WTC11 (cell line): ENCODE measurements around the gene PSENEN. TPM values are rescaled to one million over a fixed set of nuclear protein-coding genes. Genes with fewer than 3 reads are reported as not detected.

ENCODE experiments used
- ATAC-seq: fragments of 200-7000 bp; cut with Tn5 transposase; 2 replicates; pipeline ENCODE4 v1.10.0; 2021; ENCODE audit warnings: mild to moderate bottlenecking, moderate library complexity
- CTCF ChIA-PET: fragments of 300-600 bp; sonication (Branson Sonifier 250); formaldehyde crosslinking; loops from one replicate; lab custom pipeline; 2021; ENCODE audit warnings: antibody characterized with exemption; lab: Charles Lee
- POLR2A ChIA-PET: fragments of 350-600 bp; sonication (Branson Sonifier 250); formaldehyde crosslinking; loops from one replicate; lab custom pipeline; 2021; ENCODE audit warnings: antibody characterized with exemption; lab: Charles Lee
- DNase-seq: peaks from one replicate; pipeline ENCODE4 v3.0.0; 2021; ENCODE audit warnings: low spot score
- H3K27ac Mint-ChIP-seq: 2 replicates; pipeline ENCODE4 v1.8.0; 2021; ENCODE audit warnings: mixed read lengths
- H3K27me3 Mint-ChIP-seq: 2 replicates; pipeline ENCODE4 v1.8.0; 2021; ENCODE audit warnings: low read depth, mild to moderate bottlenecking, moderate library complexity, mixed read lengths
- H3K36me3 Mint-ChIP-seq: 2 replicates; pipeline ENCODE4 v1.8.0; 2021; ENCODE audit warnings: mixed read lengths
- H3K4me1 Mint-ChIP-seq: 2 replicates; pipeline ENCODE4 v1.8.0; 2022; ENCODE audit warnings: mixed read lengths
- H3K4me3 Mint-ChIP-seq: 2 replicates; pipeline ENCODE4 v1.8.0; 2021; ENCODE audit warnings: mild to moderate bottlenecking, moderate library complexity, mixed read lengths
- H3K9me3 Mint-ChIP-seq: 2 replicates; pipeline ENCODE4 v1.8.0; 2021; ENCODE audit warnings: mixed read lengths
- EMX1 ChIP-seq: fragments of 250-450 bp; sonication (Bioruptor Pico); IDR thresholded peaks from 2 replicates; pipeline ENCODE4 v1.8.0; 2021; ENCODE audit warnings: mild to moderate bottlenecking
- FOXK1 ChIP-seq: sonication (generic); formaldehyde crosslinking; IDR thresholded peaks from 2 replicates; pipeline ENCODE4 v1.8.0; 2022; ENCODE audit warnings: mild to moderate bottlenecking, moderate library complexity, missing genetic modification reagents
- FOXP1 ChIP-seq: sonication (generic); formaldehyde crosslinking; IDR thresholded peaks from 2 replicates; pipeline ENCODE4 v1.8.0; 2022; ENCODE audit warnings: missing genetic modification reagents, mild to moderate bottlenecking, moderate library complexity, borderline replicate concordance
- JUN ChIP-seq: sonication (generic); formaldehyde crosslinking; IDR thresholded peaks from 2 replicates; pipeline ENCODE4 v1.8.0; 2023; ENCODE audit warnings: mild to moderate bottlenecking, missing genetic modification reagents
- SP1 ChIP-seq: sonication (generic); formaldehyde crosslinking; conservative IDR thresholded peaks from 2 replicates; pipeline ENCODE4 v1.8.1; 2022; ENCODE audit warnings: missing genetic modification reagents
- TEAD1 ChIP-seq: sonication (generic); formaldehyde crosslinking; IDR thresholded peaks from 2 replicates; pipeline ENCODE4 v1.8.0; 2022; ENCODE audit warnings: mild to moderate bottlenecking, missing genetic modification reagents
- ZNF317 ChIP-seq: sonication (generic); formaldehyde crosslinking; IDR thresholded peaks from 2 replicates; pipeline ENCODE4 v1.8.1; 2023; ENCODE audit warnings: low read depth, mild to moderate bottlenecking, moderate library complexity, missing genetic modification reagents, borderline replicate concordance
- total RNA-seq: library from RNA; stranded (reverse); gene quantifications from 3 replicates; pipeline ENCODE4 v1.2.3, GENCODE V29; 2021
- TF ChIP-seq, protein P1 (sequence below): sonication (generic); formaldehyde crosslinking; IDR thresholded peaks from 2 replicates; pipeline ENCODE4 v1.8.1; 2023; ENCODE audit warnings: mild to moderate bottlenecking, missing genetic modification reagents, moderate library complexity
- TF ChIP-seq, protein P2 (sequence below): sonication (generic); formaldehyde crosslinking; IDR thresholded peaks from 2 replicates; pipeline ENCODE4 v1.8.0; 2022; ENCODE audit warnings: mild to moderate bottlenecking, missing genetic modification reagents
- TF ChIP-seq, protein P3 (sequence below): sonication (generic); formaldehyde crosslinking; IDR thresholded peaks from 2 replicates; pipeline ENCODE4 v1.8.1; 2023; ENCODE audit warnings: mild to moderate bottlenecking, missing genetic modification reagents
- TF ChIP-seq, protein P4 (sequence below): sonication (generic); formaldehyde crosslinking; IDR thresholded peaks from 2 replicates; pipeline ENCODE4 v1.8.0; 2023; ENCODE audit warnings: missing genetic modification reagents, mild to moderate bottlenecking, borderline replicate concordance
- TF ChIP-seq, protein P5 (sequence below): sonication (generic); formaldehyde crosslinking; IDR thresholded peaks from 2 replicates; pipeline ENCODE4 v1.8.0; 2022; ENCODE audit warnings: mild to moderate bottlenecking, missing genetic modification reagents

Gene PSENEN
- total RNA-seq, 1 experiment from 2014 or later, result 80.3 TPM

DNA sequence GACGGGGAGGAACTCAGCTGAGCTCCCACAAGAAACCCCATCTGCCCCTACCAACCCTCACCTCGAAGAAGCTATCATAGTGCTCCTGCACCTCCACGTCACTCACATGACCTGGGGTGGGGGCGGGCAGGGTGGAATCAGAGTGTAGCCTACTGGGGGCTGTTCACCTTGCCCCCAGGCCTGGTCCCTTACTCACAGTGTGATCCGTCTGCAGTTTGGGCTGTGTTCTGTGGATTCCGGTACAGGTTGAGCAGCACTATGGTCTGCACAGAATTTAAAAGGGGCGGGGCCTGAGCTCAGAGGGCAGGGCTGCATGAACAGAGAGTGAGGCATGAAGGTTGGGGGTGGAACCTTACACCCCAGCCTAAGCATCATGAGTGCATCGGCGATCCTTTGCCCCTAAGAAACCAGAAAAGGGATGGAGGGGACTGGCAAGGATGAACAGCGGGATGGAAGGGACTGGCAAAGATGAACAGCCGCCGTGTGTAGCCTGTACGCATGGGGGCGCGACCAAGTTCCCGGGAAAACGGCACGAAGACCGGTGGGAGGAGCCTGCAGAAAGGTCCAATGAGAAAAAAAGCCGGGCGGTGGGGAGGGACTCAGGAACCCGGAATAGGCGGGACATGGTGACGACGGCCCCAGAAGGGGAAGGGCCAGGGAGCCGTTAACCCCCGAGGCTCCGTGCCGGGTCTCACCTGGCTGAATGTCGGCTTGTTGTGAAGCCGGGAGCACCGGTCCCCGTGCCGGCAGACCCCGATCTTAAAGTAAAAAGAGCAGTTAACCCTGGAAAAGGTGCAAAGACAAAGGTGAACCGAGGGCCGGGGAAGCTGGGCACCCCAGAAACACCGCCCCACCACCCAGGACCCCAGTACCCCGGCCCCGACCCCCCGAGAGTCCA, 772 bp upstream of the PSENEN start:
- peaks cover 6% of the 10 kb centered on the region; the same call in 1 of the 2 replicates for H3K36me3 Mint-ChIP-seq
- POLR2A ChIA-PET, result interaction anchor here (0.6 to 1.5 kb wide), 6 partner anchors 12 to 234 kb away, joined by 3 to 5 read pairs (median 4); partner anchors contain the start of genes HSPB6 and KMT2B

DNA sequence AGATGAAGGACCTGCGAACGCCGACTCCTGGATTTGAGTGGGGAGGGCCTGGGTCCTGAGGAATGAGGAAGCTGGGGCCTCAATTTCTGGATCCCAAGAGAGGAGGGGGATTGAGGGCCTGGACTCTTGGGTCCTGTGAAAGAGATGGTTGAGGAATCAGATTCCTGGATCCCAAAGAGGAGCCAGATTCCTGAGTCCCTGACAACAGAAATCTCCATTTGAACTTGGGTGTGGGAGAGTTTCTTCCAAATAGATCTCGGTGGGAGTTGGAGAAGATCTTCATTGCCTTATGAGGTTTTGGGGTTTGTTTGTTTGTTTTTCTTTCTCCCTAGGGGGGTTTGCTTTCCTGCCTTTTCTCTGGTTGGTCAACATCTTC, 624 bp downstream of the PSENEN start:
- H3K27me3 Mint-ChIP-seq, result no peaks in the 10 kb centered on the region
- no peaks in the 10 kb centered on the region for H3K9me3 Mint-ChIP-seq
- ChIA-PET POLR2A (interaction anchor here (0.9 to 1.3 kb wide), 4 partner anchors 11 to 102 kb away, joined by 3 to 6 read pairs (median 4); partner anchors contain the start of genes HSPB6 and KMT2B), CTCF (interaction anchor here (0.9 to 2.0 kb wide), 9 partner anchors 10 to 308 kb away, joined by 3 to 41 read pairs (median 5); partner anchors contain the start of genes HSPB6, PROSER3 and THAP8)
- H3K27ac Mint-ChIP-seq, result peak overlapping the region; percentile 99
- DNase-seq (no peak), ATAC-seq (no peak)
- H3K4me3 Mint-ChIP-seq, result peak overlapping the region; percentile 98
- peaks cover 27% of the 10 kb centered on the region for H3K4me1 Mint-ChIP-seq
- peaks cover 6% of the 10 kb centered on the region; the same call in 1 of the 2 replicates for H3K36me3 Mint-ChIP-seq
- TF ChIP-seq, protein P1, sequence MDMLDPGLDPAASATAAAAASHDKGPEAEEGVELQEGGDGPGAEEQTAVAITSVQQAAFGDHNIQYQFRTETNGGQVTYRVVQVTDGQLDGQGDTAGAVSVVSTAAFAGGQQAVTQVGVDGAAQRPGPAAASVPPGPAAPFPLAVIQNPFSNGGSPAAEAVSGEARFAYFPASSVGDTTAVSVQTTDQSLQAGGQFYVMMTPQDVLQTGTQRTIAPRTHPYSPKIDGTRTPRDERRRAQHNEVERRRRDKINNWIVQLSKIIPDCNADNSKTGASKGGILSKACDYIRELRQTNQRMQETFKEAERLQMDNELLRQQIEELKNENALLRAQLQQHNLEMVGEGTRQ, result no peak
- TF ChIP-seq, all 79 proteins: peak for 0

More for the DNA sequence above, 772 bp upstream of the PSENEN start:
- no peak for TF ChIP-seq FOXK1 (CRISPR knock-in tag)
- TF ChIP-seq, protein P2, sequence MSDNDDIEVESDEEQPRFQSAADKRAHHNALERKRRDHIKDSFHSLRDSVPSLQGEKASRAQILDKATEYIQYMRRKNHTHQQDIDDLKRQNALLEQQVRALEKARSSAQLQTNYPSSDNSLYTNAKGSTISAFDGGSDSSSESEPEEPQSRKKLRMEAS (CRISPR knock-in tag), result peak; percentile 67; the same call in 1 of the 2 replicates
- TF ChIP-seq JUN (CRISPR knock-in tag), result no peak
- TF ChIP-seq, protein P3, sequence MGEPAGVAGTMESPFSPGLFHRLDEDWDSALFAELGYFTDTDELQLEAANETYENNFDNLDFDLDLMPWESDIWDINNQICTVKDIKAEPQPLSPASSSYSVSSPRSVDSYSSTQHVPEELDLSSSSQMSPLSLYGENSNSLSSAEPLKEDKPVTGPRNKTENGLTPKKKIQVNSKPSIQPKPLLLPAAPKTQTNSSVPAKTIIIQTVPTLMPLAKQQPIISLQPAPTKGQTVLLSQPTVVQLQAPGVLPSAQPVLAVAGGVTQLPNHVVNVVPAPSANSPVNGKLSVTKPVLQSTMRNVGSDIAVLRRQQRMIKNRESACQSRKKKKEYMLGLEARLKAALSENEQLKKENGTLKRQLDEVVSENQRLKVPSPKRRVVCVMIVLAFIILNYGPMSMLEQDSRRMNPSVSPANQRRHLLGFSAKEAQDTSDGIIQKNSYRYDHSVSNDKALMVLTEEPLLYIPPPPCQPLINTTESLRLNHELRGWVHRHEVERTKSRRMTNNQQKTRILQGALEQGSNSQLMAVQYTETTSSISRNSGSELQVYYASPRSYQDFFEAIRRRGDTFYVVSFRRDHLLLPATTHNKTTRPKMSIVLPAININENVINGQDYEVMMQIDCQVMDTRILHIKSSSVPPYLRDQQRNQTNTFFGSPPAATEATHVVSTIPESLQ (CRISPR knock-in tag), result no peak
- peak; percentile 43 for TF ChIP-seq SP1 (CRISPR knock-in tag)
- TF ChIP-seq ZNF317 (CRISPR knock-in tag), result no peak
- TF ChIP-seq FOXP1 (CRISPR knock-in tag), result 0 out of 2 replicates have a peak, but pooled peaks have one; percentile 17
- TF ChIP-seq, protein P4, sequence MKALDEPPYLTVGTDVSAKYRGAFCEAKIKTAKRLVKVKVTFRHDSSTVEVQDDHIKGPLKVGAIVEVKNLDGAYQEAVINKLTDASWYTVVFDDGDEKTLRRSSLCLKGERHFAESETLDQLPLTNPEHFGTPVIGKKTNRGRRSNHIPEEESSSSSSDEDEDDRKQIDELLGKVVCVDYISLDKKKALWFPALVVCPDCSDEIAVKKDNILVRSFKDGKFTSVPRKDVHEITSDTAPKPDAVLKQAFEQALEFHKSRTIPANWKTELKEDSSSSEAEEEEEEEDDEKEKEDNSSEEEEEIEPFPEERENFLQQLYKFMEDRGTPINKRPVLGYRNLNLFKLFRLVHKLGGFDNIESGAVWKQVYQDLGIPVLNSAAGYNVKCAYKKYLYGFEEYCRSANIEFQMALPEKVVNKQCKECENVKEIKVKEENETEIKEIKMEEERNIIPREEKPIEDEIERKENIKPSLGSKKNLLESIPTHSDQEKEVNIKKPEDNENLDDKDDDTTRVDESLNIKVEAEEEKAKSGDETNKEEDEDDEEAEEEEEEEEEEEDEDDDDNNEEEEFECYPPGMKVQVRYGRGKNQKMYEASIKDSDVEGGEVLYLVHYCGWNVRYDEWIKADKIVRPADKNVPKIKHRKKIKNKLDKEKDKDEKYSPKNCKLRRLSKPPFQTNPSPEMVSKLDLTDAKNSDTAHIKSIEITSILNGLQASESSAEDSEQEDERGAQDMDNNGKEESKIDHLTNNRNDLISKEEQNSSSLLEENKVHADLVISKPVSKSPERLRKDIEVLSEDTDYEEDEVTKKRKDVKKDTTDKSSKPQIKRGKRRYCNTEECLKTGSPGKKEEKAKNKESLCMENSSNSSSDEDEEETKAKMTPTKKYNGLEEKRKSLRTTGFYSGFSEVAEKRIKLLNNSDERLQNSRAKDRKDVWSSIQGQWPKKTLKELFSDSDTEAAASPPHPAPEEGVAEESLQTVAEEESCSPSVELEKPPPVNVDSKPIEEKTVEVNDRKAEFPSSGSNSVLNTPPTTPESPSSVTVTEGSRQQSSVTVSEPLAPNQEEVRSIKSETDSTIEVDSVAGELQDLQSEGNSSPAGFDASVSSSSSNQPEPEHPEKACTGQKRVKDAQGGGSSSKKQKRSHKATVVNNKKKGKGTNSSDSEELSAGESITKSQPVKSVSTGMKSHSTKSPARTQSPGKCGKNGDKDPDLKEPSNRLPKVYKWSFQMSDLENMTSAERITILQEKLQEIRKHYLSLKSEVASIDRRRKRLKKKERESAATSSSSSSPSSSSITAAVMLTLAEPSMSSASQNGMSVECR (CRISPR knock-in tag), result peak; percentile 63; the same call in 1 of the 2 replicates
- TF ChIP-seq, protein P5, sequence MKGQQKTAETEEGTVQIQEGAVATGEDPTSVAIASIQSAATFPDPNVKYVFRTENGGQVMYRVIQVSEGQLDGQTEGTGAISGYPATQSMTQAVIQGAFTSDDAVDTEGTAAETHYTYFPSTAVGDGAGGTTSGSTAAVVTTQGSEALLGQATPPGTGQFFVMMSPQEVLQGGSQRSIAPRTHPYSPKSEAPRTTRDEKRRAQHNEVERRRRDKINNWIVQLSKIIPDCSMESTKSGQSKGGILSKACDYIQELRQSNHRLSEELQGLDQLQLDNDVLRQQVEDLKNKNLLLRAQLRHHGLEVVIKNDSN (CRISPR knock-in tag), result no peak
- peak; percentile 26; the same call in 1 of the 2 replicates for TF ChIP-seq TEAD1 (CRISPR knock-in tag)
- no peak for TF ChIP-seq EMX1 (CRISPR knock-in tag)
- H3K4me3 Mint-ChIP-seq, result peak overlapping the region; percentile 98
- CTCF ChIA-PET, result interaction anchor here (0.6 to 2.0 kb wide), 19 partner anchors 12 to 309 kb away, joined by 3 to 41 read pairs (median 4); partner anchors contain the start of genes COX6B1, HSPB6, KIRREL2 and PROSER3
- DNase-seq (peak; percentile 96), ATAC-seq (peak; percentile 43)
- no peaks in the 10 kb centered on the region for H3K27me3 Mint-ChIP-seq
- peak overlapping the region; percentile 99 for H3K27ac Mint-ChIP-seq
- no peaks in the 10 kb centered on the region for H3K9me3 Mint-ChIP-seq
- peaks cover 27% of the 10 kb centered on the region for H3K4me1 Mint-ChIP-seq
